ENCODE data around the gene RNLS. TPM values are rescaled to one million over a fixed set of nuclear protein-coding genes. Genes with fewer than 3 reads are reported as not detected.

RNLS gene
- total and polyA plus RNA-seq, 2 of the 4 experiments (the other 2 are of a cell fraction) = 4.5 to 7.0 TPM

GRCh38 chr10:88312855-88313254, 270.3 kb downstream of the RNLS start:
- H3K4me3 ChIP-seq (ENCODE audit: insufficient read depth, low read depth, low read length) = no peak overlapping the region

More at GRCh38 chr10:88312855-88313254, 270.3 kb downstream of the RNLS start:
- Histone ChIP-seq H3K14ac (replicated peaks; ENCODE audit: low read depth, low read length) (no peak overlapping the region), H3K4me1 (ENCODE audit: control insufficient read depth, insufficient read depth, low read length) (no peaks in the 10 kb centered on the region), H3K23ac (ENCODE audit: low read depth, low read length) (no peak overlapping the region), H3K79me1 (ENCODE audit: low read depth in 1 of 2, low read length in 2 of 2) (no peaks in the 10 kb centered on the region), H4K5ac (ENCODE audit: low read depth, low read length) (no peak overlapping the region), H2AK9ac (replicated peaks; ENCODE audit: low read depth, low read length, poor library complexity) (no peak overlapping the region), H3K27ac (ENCODE audit: insufficient read depth, low read length) (no peak overlapping the region), H2AFZ (replicated peaks; ENCODE audit: low read length, poor library complexity) (no peak overlapping the region), H3K18ac (ENCODE audit: low read depth, low read length) (no peak overlapping the region), H3K4ac (ENCODE audit: low read depth, low read length) (no peak overlapping the region), H3K4me2 (ENCODE audit: low read depth, low read length) (no peak overlapping the region), H3K56ac (ENCODE audit: extremely low read depth, insufficient read depth, low read length) (no peak overlapping the region), H3K9me1 (ENCODE audit: insufficient read depth, low read length) (no peaks in the 10 kb centered on the region), H2BK5ac (ENCODE audit: low read depth, low read length, poor library complexity, severe bottlenecking) (no peak overlapping the region), H4K8ac (ENCODE audit: low read depth in 2 of 2, low read length in 2 of 2) (no peak overlapping the region), H3K9me3 (ENCODE audit: control insufficient read depth, insufficient read depth, low read length) (no peaks in the 10 kb centered on the region), H4K20me1 (ENCODE audit: insufficient read depth, low read length) (no peaks in the 10 kb centered on the region), H3K9ac (ENCODE audit: low read depth, low read length) (no peak overlapping the region), H2BK20ac (ENCODE audit: low read depth, low read length) (no peak overlapping the region), H2AK5ac (ENCODE audit: low read depth, low read length) (no peak overlapping the region), H3K36me3 (ENCODE audit: control insufficient read depth, insufficient read depth, low read length) (no peaks in the 10 kb centered on the region), H2BK120ac (ENCODE audit: low read depth, low read length) (no peak overlapping the region), H3K27me3 (ENCODE audit: control insufficient read depth, insufficient read depth, low read length) (no peaks in the 10 kb centered on the region), H4K91ac (ENCODE audit: insufficient read depth, low read depth, low read length) (no peak overlapping the region), H2BK15ac (ENCODE audit: low read depth, low read length) (no peak overlapping the region)
- ChIA-PET POLR2A (ENCODE audit: unreplicated experiment) (no interaction called here), CTCF (no interaction called here)
- DNase-seq = no peak
- WGBS, 2 experiments (ENCODE audit: extremely low coverage in 2 of 2, insufficient read length in 1 of 2) = no CpG with 5 or more reads among the region's 2 CpGs
- ATAC-seq (ENCODE audit: low read depth) = no peak
- BruUV-seq (replicated peaks) = no TSS peak
- TF ChIP-seq CEBPB (IDR thresholded peaks at IDR 0.05; ENCODE audit: low read depth, low read length) = peak; percentile 59
- TF ChIP-seq POLR2A (IDR thresholded peaks at IDR 0.05; ENCODE audit: low read depth, low read length) = no peak
- intact Hi-C loops (cut with micrococcal nuclease) (no loop called here), dilution Hi-C loops (cut with HindIII; ENCODE audit: low sequenced_read_pairs, unreplicated experiment) (no loop called here), in situ Hi-C loops (cut with MboI; ENCODE audit: low sequenced_read_pairs) (no loop called here)

Measured in IMR-90 (cell line).